K562 (cell line): ENCODE data around the gene DOK3. TPM values are rescaled to one million over a fixed set of nuclear protein-coding genes. Genes with fewer than 3 reads are reported as not detected.

Experiments used
- ATAC-seq: fragments of 200-7000 bp; cut with Tn5 transposase; 3 replicates; pipeline ENCODE4 v1.9.1; 2020; ENCODE audit warnings: moderate library complexity
- BruUV-seq: library from RNA; stranded (reverse); fragments of 400-500 nt; replicated peaks from 2 replicates; lab custom pipeline; 2021; lab: Mats Ljungman, UMichigan
- CTCF ChIA-PET: fragments of 300-600 bp; formaldehyde crosslinking; extraction: SDS; loops from one replicate; lab custom pipeline; 2021; ENCODE audit warnings: low intra/inter-chr PET ratio; lab: Yijun Ruan, JAX
- POLR2A ChIA-PET: fragments of 300-600, 350-650 bp; sonication (Branson Sonifier 250); formaldehyde crosslinking; extraction: SDS; loops from one replicate; lab custom pipeline; 2021; ENCODE audit warnings: antibody characterized with exemption, inconsistent platforms; lab: Yijun Ruan, JAX
- DNase-seq, 4 experiments: peaks; one replicate each; pipeline versions ENCODE4 v3.0.0 to v3.0.0-alpha.2; 2011 to 2018; ENCODE audit warnings: low spot score in 3 of 4, mixed read lengths in 3 of 4; ENCODE audit errors: extremely low read depth in 1 of 4
- FAIRE-seq: peaks from 2 replicates; lab custom pipeline; 2011; peaks lifted over from hg19 to GRCh38; lab: Jason Lieb, UNC
- H2AFZ ChIP-seq: 2 replicates; pipeline ENCODE4 v1.6.0; 2011; ENCODE audit warnings: low read depth, low read length, control low read depth, inconsistent platforms
- H3K27ac ChIP-seq: fragments of 200-600 bp; 3 replicates; pipeline ENCODE4 v1.8.0; 2011; ENCODE audit warnings: low read depth, mild to moderate bottlenecking, control low read depth, inconsistent platforms, low read length, moderate library complexity, mixed read lengths; ENCODE audit errors: extremely low read depth
- H3K27me3 ChIP-seq, 2 experiments: fragments of 300-600 bp in 1 of 2; 2 replicates in 1 of 2; 3 replicates in 1 of 2; pipeline versions ENCODE4 v1.6.0 to v1.8.0; 2011; ENCODE audit warnings: inconsistent platforms in 2 of 2, low read length in 2 of 2, mild to moderate bottlenecking in 1 of 2, mixed read lengths in 1 of 2, moderate library complexity in 1 of 2; ENCODE audit not compliant: control insufficient read depth in 2 of 2, insufficient read depth in 2 of 2
- H3K36me3 ChIP-seq: fragments of 300-600 bp; 3 replicates; pipeline ENCODE4 v1.8.0; 2011; ENCODE audit warnings: mild to moderate bottlenecking, low read length, inconsistent platforms; ENCODE audit not compliant: control insufficient read depth, insufficient read depth
- H3K4me1 ChIP-seq, 2 experiments: fragments of 200-600 bp in 1 of 2; replicated peaks in 1 of 2; 2 replicates in 1 of 2; 3 replicates in 1 of 2; pipeline versions ENCODE4 v1.5.1 to v1.8.0; 2011; ENCODE audit warnings: inconsistent platforms in 2 of 2, low read length in 2 of 2, mild to moderate bottlenecking in 1 of 2, mixed read lengths in 1 of 2, moderate library complexity in 1 of 2; ENCODE audit not compliant: control insufficient read depth in 2 of 2, insufficient read depth in 2 of 2
- H3K4me2 ChIP-seq: 2 replicates; pipeline ENCODE4 v1.6.1; 2011; ENCODE audit warnings: low read length, control low read depth, inconsistent platforms, mixed read lengths; ENCODE audit not compliant: insufficient read depth
- H3K4me3 ChIP-seq: fragments of 200-600 bp; sonication (generic), shearing (Covaris generic); 2 replicates; pipeline ENCODE4 v1.5.1; 2016; ENCODE audit warnings: control low read depth, inconsistent platforms
- H3K79me2 ChIP-seq: fragments of 200-600 bp; 3 replicates; pipeline ENCODE4 v1.8.0; 2011; ENCODE audit warnings: low read length, inconsistent platforms; ENCODE audit not compliant: control insufficient read depth, insufficient read depth
- H3K9ac ChIP-seq, 2 experiments: 2 replicates each; pipeline versions ENCODE4 v1.6.0 to v1.6.1; 2011; ENCODE audit warnings: low read depth in 2 of 2, low read length in 2 of 2, control low read depth in 1 of 2, inconsistent platforms in 1 of 2, mild to moderate bottlenecking in 1 of 2, mixed read lengths in 1 of 2; ENCODE audit not compliant: insufficient read depth in 1 of 2
- H3K9me1 ChIP-seq: one replicate; pipeline ENCODE4 v1.6.0; 2011; ENCODE audit warnings: inconsistent platforms, mild to moderate bottlenecking, low read length, moderate library complexity; ENCODE audit not compliant: control insufficient read depth, insufficient read depth
- H3K9me3 ChIP-seq: replicated peaks from 2 replicates; pipeline ENCODE4 v1.5.1; 2011; ENCODE audit warnings: low read depth, low read length, inconsistent platforms; ENCODE audit not compliant: control insufficient read depth, insufficient read depth
- H4K20me1 ChIP-seq: replicated peaks from 2 replicates; pipeline ENCODE4 v1.6.1; 2011; ENCODE audit warnings: low read length, inconsistent platforms, mixed read lengths; ENCODE audit not compliant: control insufficient read depth, insufficient read depth
- POLR2G ChIP-seq: fragments of 200-400 bp; formaldehyde crosslinking; IDR thresholded peaks from 2 replicates; pipeline ENCODE4 v1.6.1; 2017; ENCODE audit warnings: low read depth, mild to moderate bottlenecking, antibody characterized with exemption, low read length, moderate library complexity
- RAD51 ChIP-seq: fragments of 450-650 bp; IDR thresholded peaks from 2 replicates; pipeline ENCODE4 v1.7.1; 2016; ENCODE audit warnings: low read depth, mild to moderate bottlenecking, borderline replicate concordance
- ZKSCAN8 ChIP-seq: fragments of 200-800 bp; sonication (Bioruptor generic); IDR thresholded peaks from 2 replicates; pipeline ENCODE4 v1.6.1; 2016; ENCODE audit warnings: missing genetic modification characterization, missing compliant biosample characterization
- WGBS: fragments of 100-300 bp; shearing (Covaris generic); methylation state at CpG from one replicate; pipeline ENCODE4 v1.1.6; 2016; ENCODE audit warnings: low coverage, mixed read lengths; ENCODE audit not compliant: insufficient coverage; ENCODE audit errors: missing lambda C conversion rate; 5-methylcytosine and 5-hydroxymethylcytosine counted together
- in situ Hi-C: fragments of 300-500 bp; cut with MboI; formaldehyde crosslinking; loops from 4 replicates; pipeline ENCODE4 v1.15.0; 2018; ENCODE audit warnings: inconsistent platforms, mixed read lengths
- intact Hi-C: fragments of 100-400 bp; cut with micrococcal nuclease; formaldehyde crosslinking; loops from 2 replicates; pipeline ENCODE4 v1.14.2; 2022
- polyA plus RNA-seq, 8 experiments: library from polyadenylated mRNA; depleted of rRNA in 4 of 8; stranded (reverse) in 5 of 8; unstranded in 3 of 8; fragments of >200 nt; fragmentation: Nextera tagmentation in 2 of 8; fragmentation: Illumina TruSeq in 1 of 8; extraction: Ambion mirVana in 2 of 8; extraction: Trizol in 1 of 8; gene quantifications; 2 replicates each; pipeline versions ENCODE4 v1.2.1 to v1.2.3, GENCODE V29; 2011 to 2014; ENCODE audit warnings: inconsistent platforms in 1 of 8, missing spikeins in 1 of 8
- total RNA-seq, 7 experiments: library from RNA; depleted of rRNA in 6 of 7; stranded (reverse); fragments of >200 nt in 6 of 7; fragmentation: Illumina TruSeq in 2 of 7; extraction: Trizol in 2 of 7; gene quantifications; 2 replicates each; pipeline versions ENCODE4 v1.2.1 to v1.2.3, GENCODE V29; 2011 to 2021; ENCODE audit warnings: low replicate concordance in 1 of 7

DOK3 gene
- total and polyA plus RNA-seq, 9 of the 15 experiments (the other 6 are each of a cell fraction or from before 2014, with no cell fraction given): 1.3 to 23.0 (median 8.0) TPM

DNA sequence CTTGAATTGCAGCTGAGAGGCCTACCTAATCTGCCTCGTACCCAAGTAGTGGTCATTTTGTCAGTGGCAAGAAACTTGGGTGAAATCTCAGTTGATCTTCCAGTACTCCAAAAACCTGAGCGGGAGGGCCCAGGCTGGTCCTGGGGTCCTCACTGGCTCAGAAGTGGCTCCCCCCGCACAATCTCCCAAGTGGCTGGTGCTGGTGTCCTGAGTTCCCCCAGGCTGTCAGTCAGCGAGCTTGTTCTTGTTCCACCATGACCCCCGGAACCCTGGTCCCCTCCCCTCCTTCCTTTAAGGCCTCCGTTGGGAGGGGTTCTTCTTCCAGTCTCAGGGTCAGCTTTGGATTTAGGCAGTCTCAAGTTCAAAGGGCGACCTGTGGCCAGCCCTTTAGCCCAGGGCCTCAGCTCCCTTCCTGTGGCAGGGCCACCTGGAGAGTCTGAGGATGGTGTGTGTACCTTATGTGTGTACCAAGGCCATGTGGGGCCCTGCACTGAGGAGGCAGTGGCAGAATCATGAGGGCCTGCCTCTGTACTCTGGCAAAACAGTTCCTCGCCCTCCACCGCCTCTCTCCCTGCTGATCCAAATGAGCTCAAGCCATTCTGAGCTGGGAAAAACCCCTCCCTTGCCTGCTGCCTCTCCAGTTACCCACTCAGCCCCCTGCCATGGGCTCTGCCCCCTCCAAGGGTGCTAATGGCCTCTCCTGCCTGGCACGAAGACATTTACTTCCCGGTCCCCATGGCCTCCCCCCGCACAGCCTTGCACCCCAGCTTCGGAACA lies 31.7 kb downstream of the DOK3 start:
- H3K4me1 ChIP-seq: peaks cover 35 to 44% of the 10 kb centered on the region in 2 experiments
- POLR2A ChIA-PET: interaction anchor here (0.6 to 5.4 kb wide), 12 partner anchors 8 to 404 kb away, joined by 3 to 30 read pairs (median 4); partner anchors contain the start of gene DOK3
- CTCF ChIA-PET: no interaction called here
- WGBS: 90% methylated on average over 12 of the region's 13 CpGs
- in situ Hi-C loops (no loop called here), intact Hi-C loops (no loop called here)
- H3K4me3 ChIP-seq: no peak overlapping the region
- no peak overlapping the region for H3K4me2 ChIP-seq
- H3K9ac ChIP-seq: peak overlapping the region in 1 of 2 experiments; percentile 68; a peak in 2 of 4 replicates
- no peak for ATAC-seq
- no peak for TF ChIP-seq RAD51
- peak; percentile 51; the same call in 1 of the 2 replicates for TF ChIP-seq POLR2G
- TF ChIP-seq ZKSCAN8 (CRISPR knock-in tag): 0 out of 2 replicates have a peak, but pooled peaks have one; percentile 23
- TF ChIP-seq, all 486 proteins: peak for 2
- Histone ChIP-seq H2AFZ (no peak overlapping the region), H3K36me3 (peaks cover 9% of the 10 kb centered on the region; the same call in 2 of the 3 replicates), H3K9me1 (no peaks in the 10 kb centered on the region), H4K20me1 (no peaks in the 10 kb centered on the region), H3K79me2 (peaks cover under 1% of the 10 kb centered on the region; the same call in 1 of the 3 replicates), H3K9me3 (no peaks in the 10 kb centered on the region), H3K27ac (0 out of 3 replicates have a peak overlapping the region, but pooled peaks have one; percentile 31), H3K27me3 (no peaks in the 10 kb centered on the region)
- BruUV-seq: no TSS peak
- DNase-seq (no peak), FAIRE-seq (no peak)
